KMS-11 (cell line): ENCODE data around the gene STARD5.

Experiments
- H2AFZ ChIP-seq: fragments of 200-600 bp; sonication (generic); 2 replicates; pipeline ENCODE4 v1.6.1; 2016; ENCODE audit warnings: antibody characterized with exemption, mixed run types, low read depth
- H3K27ac ChIP-seq: fragments of 200-600 bp; sonication (generic); 2 replicates; pipeline ENCODE4 v1.6.1; 2016; ENCODE audit warnings: mild to moderate bottlenecking, mixed run types
- H3K27me3 ChIP-seq: fragments of 200-600 bp; sonication (generic); 2 replicates; pipeline ENCODE4 v1.6.1; 2017; ENCODE audit warnings: mild to moderate bottlenecking, low read depth, mixed run types, moderate library complexity; ENCODE audit not compliant: insufficient read depth
- H3K36me3 ChIP-seq: fragments of 200-600 bp; sonication (generic); 2 replicates; pipeline ENCODE4 v1.6.1; 2017; ENCODE audit warnings: mild to moderate bottlenecking, mixed run types; ENCODE audit not compliant: insufficient read depth
- H3K4me1 ChIP-seq: fragments of 200-600 bp; sonication (generic); 2 replicates; pipeline ENCODE4 v1.6.1; 2016; ENCODE audit warnings: mild to moderate bottlenecking, low read depth, mixed run types; ENCODE audit not compliant: poor library complexity, severe bottlenecking
- H3K4me2 ChIP-seq: fragments of 200-600 bp; sonication (generic); 2 replicates; pipeline ENCODE4 v1.7.0; 2016; ENCODE audit warnings: mild to moderate bottlenecking, mixed run types
- H3K4me3 ChIP-seq: fragments of 200-600 bp; sonication (generic); IDR thresholded peaks from 2 replicates; pipeline ENCODE4 v1.6.1; 2017; ENCODE audit warnings: low read depth, low read length, mixed read lengths; ENCODE audit not compliant: insufficient read depth
- H3K79me2 ChIP-seq: fragments of 200-600 bp; sonication (generic); 2 replicates; pipeline ENCODE4 v1.6.1; 2016; ENCODE audit warnings: low read depth, mixed run types; ENCODE audit not compliant: insufficient read depth
- H3K9ac ChIP-seq: fragments of 200-600 bp; sonication (generic); 2 replicates; pipeline ENCODE4 v1.6.1; 2016; ENCODE audit warnings: mild to moderate bottlenecking, mixed run types
- H4K20me1 ChIP-seq: fragments of 200-600 bp; sonication (generic); 2 replicates; pipeline ENCODE4 v1.6.1; 2016; ENCODE audit warnings: mild to moderate bottlenecking, mixed run types; ENCODE audit not compliant: insufficient read depth
- CTCF ChIP-seq: fragments of 200-600 bp; sonication (generic); conservative IDR thresholded peaks from 2 replicates; pipeline ENCODE4 v1.6.1; 2017; ENCODE audit warnings: low read depth, mild to moderate bottlenecking, antibody characterized with exemption, low read length, moderate library complexity, mixed read lengths

Gene STARD5

GRCh38 chr15:81337713-81338157 is 13.8 kb upstream of the STARD5 start:
- H3K4me3 ChIP-seq, result no peak overlapping the region
- no peaks in the 10 kb centered on the region for H3K79me2 ChIP-seq
- H3K27me3 ChIP-seq, result no peaks in the 10 kb centered on the region
- H2AFZ ChIP-seq, result no peak overlapping the region
- H3K36me3 ChIP-seq, result no peaks in the 10 kb centered on the region
- no peak overlapping the region for H3K4me2 ChIP-seq
- peaks cover 6% of the 10 kb centered on the region for H3K4me1 ChIP-seq
- no peak overlapping the region for H3K27ac ChIP-seq
- H4K20me1 ChIP-seq, result no peaks in the 10 kb centered on the region
- no peak for TF ChIP-seq CTCF
- H3K9ac ChIP-seq, result no peak overlapping the region

- H3K4me1 ChIP-seq, result peaks cover 6% of the 10 kb centered on the region
- H3K79me2 ChIP-seq, result no peaks in the 10 kb centered on the region
- no peaks in the 10 kb centered on the region for H3K36me3 ChIP-seq
- TF ChIP-seq CTCF, result no peak
- H2AFZ ChIP-seq, result no peak overlapping the region
- H4K20me1 ChIP-seq, result no peaks in the 10 kb centered on the region
- H3K27me3 ChIP-seq, result no peaks in the 10 kb centered on the region
- no peak overlapping the region for H3K4me2 ChIP-seq
- no peak overlapping the region for H3K27ac ChIP-seq
- no peak overlapping the region for H3K4me3 ChIP-seq
- H3K9ac ChIP-seq, result no peak overlapping the region
These were observed 13.3 kb upstream of the STARD5 start for GRCh38 chr15:81337241-81337640.

GRCh38 chr15:81336568-81336967 is 12.6 kb upstream of the STARD5 start:
- no peak overlapping the region for H3K4me2 ChIP-seq
- no peak; the same call in 1 of the 2 replicates for TF ChIP-seq CTCF
- no peaks in the 10 kb centered on the region for H4K20me1 ChIP-seq
- H3K36me3 ChIP-seq, result no peaks in the 10 kb centered on the region
- no peak overlapping the region for H3K9ac ChIP-seq
- no peak overlapping the region for H3K4me3 ChIP-seq
- H3K27me3 ChIP-seq, result no peaks in the 10 kb centered on the region
- H3K4me1 ChIP-seq, result peaks cover 11% of the 10 kb centered on the region
- H3K27ac ChIP-seq, result no peak overlapping the region
- H2AFZ ChIP-seq, result no peak overlapping the region
- H3K79me2 ChIP-seq, result no peaks in the 10 kb centered on the region

GRCh38 chr15:81335631-81336030 is 11.7 kb upstream of the STARD5 start:
- H3K4me2 ChIP-seq, result no peak overlapping the region
- no peak overlapping the region for H3K27ac ChIP-seq
- H3K4me1 ChIP-seq, result peaks cover 20% of the 10 kb centered on the region
- H3K9ac ChIP-seq, result no peak overlapping the region
- H3K36me3 ChIP-seq, result no peaks in the 10 kb centered on the region
- no peaks in the 10 kb centered on the region for H3K79me2 ChIP-seq
- H3K27me3 ChIP-seq, result no peaks in the 10 kb centered on the region
- no peaks in the 10 kb centered on the region for H4K20me1 ChIP-seq
- no peak overlapping the region for H2AFZ ChIP-seq
- no peak overlapping the region for H3K4me3 ChIP-seq
- TF ChIP-seq CTCF, result no peak
